Measurements from ENCODE around the gene PAQR9. TPM values are rescaled to one million over a fixed set of nuclear protein-coding genes. Genes with fewer than 3 reads are reported as not detected.
A peak's percentile ranks its signal among the peaks of the same experiment; 100 is the strongest.

Gene PAQR9
- total and polyA plus RNA-seq, 7 donors: not detected

GRCh38 chr3:142934128-142934886 lies 29.2 kb downstream of the PAQR9 start:
- Histone ChIP-seq H3K27ac (no peak overlapping the region), H3K36me3 (no peaks in the 10 kb centered on the region), H3K4me3 (no peak overlapping the region), H3K27me3 (no peaks in the 10 kb centered on the region), H3K9me3 (no peaks in the 10 kb centered on the region), H3K4me1 (no peaks in the 10 kb centered on the region)
- intact Hi-C loops (cut with DNase I): no loop called here
- DNase-seq: no peak
- no peak for TF ChIP-seq EP300 (IDR thresholded peaks at IDR 0.05)
- TF ChIP-seq, protein P1, sequence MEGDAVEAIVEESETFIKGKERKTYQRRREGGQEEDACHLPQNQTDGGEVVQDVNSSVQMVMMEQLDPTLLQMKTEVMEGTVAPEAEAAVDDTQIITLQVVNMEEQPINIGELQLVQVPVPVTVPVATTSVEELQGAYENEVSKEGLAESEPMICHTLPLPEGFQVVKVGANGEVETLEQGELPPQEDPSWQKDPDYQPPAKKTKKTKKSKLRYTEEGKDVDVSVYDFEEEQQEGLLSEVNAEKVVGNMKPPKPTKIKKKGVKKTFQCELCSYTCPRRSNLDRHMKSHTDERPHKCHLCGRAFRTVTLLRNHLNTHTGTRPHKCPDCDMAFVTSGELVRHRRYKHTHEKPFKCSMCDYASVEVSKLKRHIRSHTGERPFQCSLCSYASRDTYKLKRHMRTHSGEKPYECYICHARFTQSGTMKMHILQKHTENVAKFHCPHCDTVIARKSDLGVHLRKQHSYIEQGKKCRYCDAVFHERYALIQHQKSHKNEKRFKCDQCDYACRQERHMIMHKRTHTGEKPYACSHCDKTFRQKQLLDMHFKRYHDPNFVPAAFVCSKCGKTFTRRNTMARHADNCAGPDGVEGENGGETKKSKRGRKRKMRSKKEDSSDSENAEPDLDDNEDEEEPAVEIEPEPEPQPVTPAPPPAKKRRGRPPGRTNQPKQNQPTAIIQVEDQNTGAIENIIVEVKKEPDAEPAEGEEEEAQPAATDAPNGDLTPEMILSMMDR (IDR thresholded peaks at IDR 0.05): no peak
- TF ChIP-seq POLR2AphosphoS5 (IDR thresholded peaks at IDR 0.05): no peak
- no peak for TF ChIP-seq POLR2A (IDR thresholded peaks at IDR 0.05)
- WGBS, 2 donors: 80 to 88% methylated on average over 7 of the region's 7 CpGs

GRCh38 chr3:142931222-142931621 lies 32.3 kb downstream of the PAQR9 start:
- no peak for DNase-seq
- TF ChIP-seq POLR2AphosphoS5 (IDR thresholded peaks at IDR 0.05) (no peak), EP300 (IDR thresholded peaks at IDR 0.05) (no peak)
- TF ChIP-seq, protein P1 (IDR thresholded peaks at IDR 0.05): no peak
- 81 to 86% methylated on average over 6 of the region's 6 CpGs for WGBS, 2 donors

GRCh38 chr3:142930463-142930862 lies 33.0 kb downstream of the PAQR9 start:
- Histone ChIP-seq H3K9me3 (no peaks in the 10 kb centered on the region), H3K4me1 (no peaks in the 10 kb centered on the region), H3K4me3 (no peak overlapping the region), H3K27ac (no peak overlapping the region), H3K27me3 (no peaks in the 10 kb centered on the region), H3K36me3 (no peaks in the 10 kb centered on the region)
- 21 to 61% methylated on average over 3 of the region's 3 CpGs for WGBS, 2 donors
- intact Hi-C loops (cut with DNase I): no loop called here
- TF ChIP-seq, protein P1 (IDR thresholded peaks at IDR 0.05): no peak
- TF ChIP-seq POLR2A (IDR thresholded peaks at IDR 0.05): no peak
- TF ChIP-seq EP300 (IDR thresholded peaks at IDR 0.05): no peak
- no peak for TF ChIP-seq POLR2AphosphoS5 (IDR thresholded peaks at IDR 0.05)
- no peak for DNase-seq

More at GRCh38 chr3:142931222-142931621, 32.3 kb downstream of the PAQR9 start:
- Histone ChIP-seq H3K4me3 (no peak overlapping the region), H3K36me3 (no peaks in the 10 kb centered on the region), H3K9me3 (no peaks in the 10 kb centered on the region), H3K27ac (no peak overlapping the region), H3K4me1 (no peaks in the 10 kb centered on the region), H3K27me3 (no peaks in the 10 kb centered on the region)
- intact Hi-C loops (cut with DNase I): no loop called here

DNA sequence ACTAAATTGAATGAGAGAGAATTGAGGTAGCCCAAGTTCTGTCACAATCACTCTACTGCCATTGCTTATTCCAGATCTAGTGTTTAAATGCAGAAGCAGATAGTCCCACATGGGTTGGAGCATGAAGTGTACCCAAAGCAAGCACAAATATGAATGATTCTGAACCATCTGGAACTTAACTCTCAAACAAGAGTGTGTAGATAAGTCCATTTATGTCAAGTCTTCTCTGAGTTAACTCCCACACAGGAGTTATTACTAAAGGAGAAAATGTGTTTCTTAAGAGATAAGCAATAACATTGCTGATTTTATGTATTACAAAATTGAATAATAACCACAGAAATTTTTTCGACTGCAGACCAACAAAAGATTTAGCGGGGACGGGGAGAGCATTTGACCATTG lies 33.6 kb downstream of the PAQR9 start:
- Histone ChIP-seq H3K4me3 (no peak overlapping the region), H3K4me1 (no peaks in the 10 kb centered on the region), H3K9me3 (no peaks in the 10 kb centered on the region), H3K36me3 (no peaks in the 10 kb centered on the region), H3K27ac (no peak overlapping the region), H3K27me3 (no peaks in the 10 kb centered on the region)
- intact Hi-C loops (cut with DNase I): no loop called here
- 63 to 95% methylated on average over 3 of the region's 3 CpGs for WGBS, 2 donors
- DNase-seq: no peak
- TF ChIP-seq EP300 (IDR thresholded peaks at IDR 0.05): no peak
- TF ChIP-seq, protein P1 (IDR thresholded peaks at IDR 0.05): no peak
- TF ChIP-seq POLR2AphosphoS5 (IDR thresholded peaks at IDR 0.05): no peak
- no peak for TF ChIP-seq POLR2A (IDR thresholded peaks at IDR 0.05)

DNA sequence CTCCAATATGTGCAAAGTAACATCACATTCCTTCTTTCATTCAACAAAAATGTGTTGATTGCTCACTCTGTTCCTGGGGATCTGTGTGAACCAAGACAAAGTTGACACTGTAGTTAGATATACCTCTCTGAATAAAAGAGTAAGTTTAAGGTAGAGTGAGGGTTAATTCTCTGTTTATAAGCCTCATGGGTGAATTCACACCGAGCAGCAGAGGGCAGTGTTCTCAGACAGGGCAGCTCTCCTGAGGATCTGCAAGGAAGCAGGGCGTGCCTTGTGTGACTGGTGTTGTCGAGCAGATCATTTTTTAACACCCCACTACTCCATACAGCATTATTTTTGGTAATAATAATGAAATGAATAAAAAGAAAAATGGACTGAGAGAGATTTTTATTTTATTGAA lies 34.4 kb downstream of the PAQR9 start:
- Histone ChIP-seq H3K27me3 (no peaks in the 10 kb centered on the region), H3K36me3 (no peaks in the 10 kb centered on the region), H3K4me3 (no peak overlapping the region), H3K4me1 (no peaks in the 10 kb centered on the region), H3K9me3 (no peaks in the 10 kb centered on the region), H3K27ac (no peak overlapping the region)
- intact Hi-C loops (cut with DNase I): no loop called here
- DNase-seq: no peak
- WGBS, 2 donors: 15 to 31% methylated on average over 3 of the region's 3 CpGs
- TF ChIP-seq, protein P1 (IDR thresholded peaks at IDR 0.05): peak in 1 of 4 experiments; percentile 11
- TF ChIP-seq EP300 (IDR thresholded peaks at IDR 0.05): no peak
